PC-3 (cell line): ENCODE results near the gene FBXO17. TPM values are rescaled to one million over a fixed set of nuclear protein-coding genes. Genes with fewer than 3 reads are reported as not detected.

ENCODE experiments used
- ATAC-seq: fragments of 200-7000 bp; cut with Tn5 transposase; 2 replicates; pipeline ENCODE4 v1.9.1; 2020; ENCODE audit warnings: mild to moderate bottlenecking, moderate library complexity
- BruUV-seq: library from RNA; stranded (reverse); fragments of 400-500 nt; replicated peaks from 2 replicates; lab custom pipeline; 2021; lab: Mats Ljungman, UMichigan
- CTCF ChIA-PET: fragments of 300-600 bp; sonication (Branson Sonifier 250); formaldehyde crosslinking; loops from one replicate; lab custom pipeline; 2022; ENCODE audit warnings: antibody characterized with exemption; lab: Charles Lee
- POLR2A ChIA-PET: fragments of 300-600 bp; sonication (Branson Sonifier 250); formaldehyde crosslinking; loops from one replicate; lab custom pipeline; 2022; ENCODE audit warnings: antibody characterized with exemption; ENCODE audit not compliant: unreplicated experiment; lab: Charles Lee
- DNase-seq: peaks from one replicate; pipeline ENCODE4 v3.0.0-alpha.2; 2015
- H2AFZ ChIP-seq: fragments of 300-600 bp; sonication (generic); 2 replicates; pipeline ENCODE4 v1.6.0; 2016; ENCODE audit warnings: antibody characterized with exemption, low read length
- H3F3A ChIP-seq: fragments of 300-600 bp; sonication (generic); one replicate; pipeline ENCODE4 v1.6.0; 2017; ENCODE audit warnings: antibody characterized with exemption, low read length, control low read depth, mild to moderate bottlenecking; ENCODE audit not compliant: unreplicated experiment
- H3K27ac ChIP-seq: fragments of 300-600 bp; sonication (generic); 2 replicates; pipeline ENCODE4 v1.5.1; 2016; ENCODE audit warnings: mild to moderate bottlenecking, low read length
- H3K27me3 ChIP-seq: fragments of 300-600 bp; sonication (generic); 2 replicates; pipeline ENCODE4 v1.6.1; 2016; ENCODE audit warnings: low read length, mixed read lengths
- H3K36me3 ChIP-seq: fragments of 300-600 bp; sonication (generic); 2 replicates; pipeline ENCODE4 v1.6.1; 2016; ENCODE audit warnings: low read depth, mixed run types, low read length, mixed read lengths
- H3K4me1 ChIP-seq: fragments of 300-600 bp; sonication (generic); 2 replicates; pipeline ENCODE4 v1.5.1; 2016; ENCODE audit warnings: low read length; ENCODE audit not compliant: insufficient read depth
- H3K4me2 ChIP-seq: fragments of 300-600 bp; sonication (generic); 2 replicates; pipeline ENCODE4 v1.6.0; 2016; ENCODE audit warnings: low read length
- H3K4me3 ChIP-seq: fragments of 300-600 bp; sonication (generic); 2 replicates; pipeline ENCODE4 v1.5.1; 2016; ENCODE audit warnings: mild to moderate bottlenecking, low read length, mixed read lengths
- H3K79me2 ChIP-seq: fragments of 300-600 bp; sonication (generic); 2 replicates; pipeline ENCODE4 v1.6.1; 2017; ENCODE audit warnings: low read length, mixed read lengths
- H3K9ac ChIP-seq: fragments of 300-600 bp; sonication (generic); 2 replicates; pipeline ENCODE4 v1.6.0; 2016; ENCODE audit warnings: mild to moderate bottlenecking, low read length
- H3K9me2 ChIP-seq: fragments of 300-600 bp; sonication (generic); replicated peaks from 2 replicates; pipeline ENCODE4 v1.6.1; 2016; ENCODE audit warnings: mixed run types, low read length, mixed read lengths
- H3K9me3 ChIP-seq: fragments of 300-600 bp; sonication (generic); 2 replicates; pipeline ENCODE4 v1.6.1; 2016; ENCODE audit warnings: low read length, mixed read lengths
- H4K20me1 ChIP-seq: fragments of 300-600 bp; sonication (generic); 2 replicates; pipeline ENCODE4 v1.6.1; 2016; ENCODE audit warnings: low read length, mixed read lengths
- CTCF ChIP-seq: fragments of 300-600 bp; sonication (generic); conservative IDR thresholded peaks from 2 replicates; pipeline ENCODE4 v1.5.1; 2017; ENCODE audit warnings: antibody characterized with exemption, low read depth, mild to moderate bottlenecking, low read length
- EZH2 ChIP-seq: fragments of 300-600 bp; sonication (generic); IDR thresholded peaks from one replicate; pipeline ENCODE4 v1.6.1; 2017; ENCODE audit warnings: antibody characterized with exemption, mild to moderate bottlenecking, low read length; ENCODE audit not compliant: unreplicated experiment
- EZH2phosphoT487 ChIP-seq: fragments of 300-600 bp; sonication (generic); IDR thresholded peaks from 2 replicates; pipeline ENCODE4 v1.6.1; 2018; ENCODE audit warnings: mild to moderate bottlenecking, antibody characterized with exemption, low read length, borderline replicate concordance
- intact Hi-C: fragments of 100-400 bp; cut with micrococcal nuclease; formaldehyde crosslinking; loops from 2 replicates; pipeline ENCODE4 v1.9.0; 2023
- total RNA-seq: library from RNA; depleted of rRNA; stranded (reverse); fragments of >200 nt; gene quantifications from 2 replicates; pipeline ENCODE4 v1.2.3, GENCODE V29; 2014

The FBXO17 gene
- total RNA-seq, 1 experiment from 2014 or later = not detected

GRCh38 chr19:38930776-38931520 lies 44.6 kb downstream of the FBXO17 start, which contains the start of gene MRPS12:
TSS of gene MRPS12 (plus strand) at chr19:38930944. CDS start at chr19:38931295, 351 bp downstream.
- H3K27ac ChIP-seq = peak within 1 kb of the TSS; percentile 83
- CTCF ChIA-PET = interaction anchor here (0.5 to 1.4 kb wide), 7 partner anchors 31 to 387 kb away, joined by 3 to 7 read pairs (median 3); partner anchors contain the start of genes NFKBIB and SIRT2
- TF ChIP-seq EZH2phosphoT487 (no peak), EZH2 (no peak), CTCF (no peak)
- peak; percentile 98 for ATAC-seq
- peaks cover 44% of the 10 kb centered on the region for H3K79me2 ChIP-seq
- H4K20me1 ChIP-seq = no peaks in the 10 kb centered on the region
- peak within 1 kb of the TSS; percentile 93 for H2AFZ ChIP-seq
- DNase-seq = peak; percentile 97
- intact Hi-C loops = loop anchor here (1.0 to 10.0 kb wide), 3 partner anchors 32 to 386 kb away; partner anchors contain the start of genes NFKBIB and SIRT2
- POLR2A ChIA-PET = interaction anchor here (0.7 to 1.0 kb wide), 5 partner anchors 31 to 312 kb away, joined by 3 to 5 read pairs (median 3); partner anchors contain the start of gene EIF3K
- H3K4me1 ChIP-seq = no peaks in the 10 kb centered on the region; the same call in 1 of the 2 replicates
- no peaks in the 10 kb centered on the region for H3K27me3 ChIP-seq
- H3K4me2 ChIP-seq = peak within 1 kb of the TSS; percentile 98
- H3K9me2 ChIP-seq = no peaks in the 10 kb centered on the region
- H3F3A ChIP-seq = no peaks in the 10 kb centered on the region
- TSS peak; percentile 80 for BruUV-seq
- peak within 1 kb of the TSS; percentile 93 for H3K9ac ChIP-seq
- no peaks in the 10 kb centered on the region for H3K9me3 ChIP-seq
- peaks cover 15% of the 10 kb centered on the region for H3K36me3 ChIP-seq
- H3K4me3 ChIP-seq = peak within 1 kb of the TSS; percentile 78

- Histone ChIP-seq H3K9me2 (no peaks in the 10 kb centered on the region), H3K9me3 (no peaks in the 10 kb centered on the region), H3K27ac (peak within 1 kb of the TSS; percentile 83), H3K4me3 (peak within 1 kb of the TSS; percentile 78), H4K20me1 (no peaks in the 10 kb centered on the region), H3K27me3 (no peaks in the 10 kb centered on the region), H3K4me1 (no peaks in the 10 kb centered on the region; the same call in 1 of the 2 replicates), H3K36me3 (peaks cover 15% of the 10 kb centered on the region), H3K4me2 (peak within 1 kb of the TSS; percentile 98), H3K9ac (peak within 1 kb of the TSS; percentile 93), H3F3A (no peaks in the 10 kb centered on the region), H3K79me2 (peaks cover 44% of the 10 kb centered on the region), H2AFZ (peak within 1 kb of the TSS; percentile 93)
- ChIA-PET CTCF (interaction anchor here (0.6 to 1.4 kb wide), 7 partner anchors 22 to 386 kb away, joined by 3 to 7 read pairs (median 4); partner anchors contain the start of genes NFKBIB and SIRT2), POLR2A (interaction anchor here (0.7 to 1.0 kb wide), 4 partner anchors 79 to 311 kb away, joined by 3 to 5 read pairs (median 4); partner anchors contain the start of gene EIF3K)
- BruUV-seq = TSS peak; percentile 63
- ATAC-seq (peak; percentile 60), DNase-seq (peak; percentile 90)
- peak; percentile 94 for TF ChIP-seq CTCF
- TF ChIP-seq EZH2phosphoT487 = no peak
- intact Hi-C loops = loop anchor here (1.0 to 10.0 kb wide), 3 partner anchors 31 to 385 kb away; partner anchors contain the start of genes NFKBIB and SIRT2
These were observed 45.4 kb downstream of the FBXO17 start, which contains the start of gene SARS2 for GRCh38 chr19:38929929-38930775. TSS of gene SARS2 (minus strand) at chr19:38930763. CDS start at chr19:38930736, 27 bp downstream.
